HepG2 (cell line): ENCODE measurements around the gene RHBDD2. TPM values are rescaled to one million over a fixed set of nuclear protein-coding genes. Genes with fewer than 3 reads are reported as not detected.

Source experiments
- ATAC-seq: fragments of 200-7000 bp; cut with Tn5 transposase; 3 replicates; pipeline ENCODE4 v1.9.1; 2020; ENCODE audit warnings: mild to moderate bottlenecking, moderate library complexity
- BruUV-seq: library from RNA; stranded (reverse); fragments of 400-500 nt; replicated peaks from 2 replicates; lab custom pipeline; 2021; lab: Mats Ljungman, UMichigan
- CTCF ChIA-PET: fragments of 300-600 bp; formaldehyde crosslinking; extraction: SDS; loops from one replicate; lab custom pipeline; 2021; ENCODE audit warnings: low total read pairs, inconsistent platforms, low intra/inter-chr PET ratio; lab: Yijun Ruan, JAX
- POLR2A ChIA-PET: fragments of 350-600 bp; sonication (Branson Sonifier 250); formaldehyde crosslinking; loops from one replicate; lab custom pipeline; 2020; ENCODE audit warnings: antibody characterized with exemption, inconsistent platforms; lab: Yijun Ruan, JAX
- DNase-seq: peaks from one replicate; pipeline ENCODE4 v3.0.0-alpha.2; 2015; ENCODE audit warnings: low spot score
- FAIRE-seq: peaks from 3 replicates; lab custom pipeline; 2011; peaks lifted over from hg19 to GRCh38; lab: Jason Lieb, UNC
- H2AFZ ChIP-seq: one replicate; pipeline ENCODE4 v1.6.1; 2011; ENCODE audit warnings: low read length, inconsistent platforms
- H3K27ac ChIP-seq: fragments of 300-600 bp; 3 replicates; pipeline ENCODE4 v1.8.0; 2011; ENCODE audit warnings: mixed run types, mild to moderate bottlenecking, mixed read lengths, low read length, inconsistent platforms; ENCODE audit not compliant: insufficient read depth; ENCODE audit errors: extremely low read length
- H3K27me3 ChIP-seq, 2 experiments: fragments of 200-600 bp in 1 of 2; 2 replicates in 1 of 2; 3 replicates in 1 of 2; pipeline versions ENCODE4 v1.6.0 to v1.8.0; 2011; ENCODE audit warnings: low read length in 2 of 2, mild to moderate bottlenecking in 2 of 2, moderate library complexity in 2 of 2, inconsistent platforms in 1 of 2; ENCODE audit not compliant: insufficient read depth in 2 of 2, control insufficient read depth in 1 of 2
- H3K36me3 ChIP-seq, 2 experiments: fragments of 200-600 bp in 1 of 2; replicated peaks in 1 of 2; 2 replicates in 1 of 2; 3 replicates in 1 of 2; pipeline versions ENCODE4 v1.5.1 to v1.8.0; 2011; ENCODE audit warnings: low read length in 2 of 2, inconsistent platforms in 1 of 2; ENCODE audit not compliant: insufficient read depth in 2 of 2, control insufficient read depth in 1 of 2
- H3K4me1 ChIP-seq: 2 replicates; pipeline ENCODE4 v1.5.1; 2012; ENCODE audit warnings: low read length, inconsistent platforms; ENCODE audit not compliant: insufficient read depth
- H3K4me2 ChIP-seq: 2 replicates; pipeline ENCODE4 v1.6.0; 2011; ENCODE audit warnings: low read depth, low read length, inconsistent platforms
- H3K4me3 ChIP-seq, 3 experiments: fragments of 200-600 bp in 1 of 3; sonication (generic), shearing (Covaris generic) in 1 of 3; replicated peaks in 1 of 3; 2 replicates each; pipeline ENCODE4 v1.5.1; 2011 to 2016; ENCODE audit warnings: low read length in 3 of 3, inconsistent platforms in 2 of 3, low read depth in 2 of 3, mild to moderate bottlenecking in 2 of 3, control low read depth in 1 of 3, mixed read lengths in 1 of 3; ENCODE audit not compliant: insufficient read depth in 1 of 3
- H3K79me2 ChIP-seq: one replicate; pipeline ENCODE4 v1.6.1; 2011; ENCODE audit warnings: low read length, inconsistent platforms; ENCODE audit not compliant: insufficient read depth
- H3K9ac ChIP-seq: 2 replicates; pipeline ENCODE4 v1.6.0; 2011; ENCODE audit warnings: mild to moderate bottlenecking, low read depth, low read length, inconsistent platforms; ENCODE audit not compliant: insufficient read depth
- H3K9me3 ChIP-seq: 2 replicates; pipeline ENCODE4 v1.5.1; 2012; ENCODE audit warnings: mild to moderate bottlenecking, low read length
- H4K20me1 ChIP-seq: 2 replicates; pipeline ENCODE4 v1.6.0; 2011; ENCODE audit warnings: inconsistent platforms, mild to moderate bottlenecking, low read length, moderate library complexity; ENCODE audit not compliant: insufficient read depth
- CCAR2 ChIP-seq: fragments of 200-400 bp; formaldehyde crosslinking; optimal IDR thresholded peaks from 2 replicates; pipeline ENCODE3; 2018; ENCODE audit warnings: low read depth, mild to moderate bottlenecking, low read length, moderate library complexity
- CREB1 ChIP-seq, 2 experiments: fragments of 450-650 bp in 1 of 2; IDR thresholded peaks; 2 replicates each; pipeline ENCODE4 v1.6.1; 2016 to 2017; ENCODE audit warnings: control low read depth in 1 of 2, mild to moderate bottlenecking in 1 of 2, missing compliant biosample characterization in 1 of 2, missing genetic modification characterization in 1 of 2
- GZF1 ChIP-seq: sonication (generic); formaldehyde crosslinking; IDR thresholded peaks from 2 replicates; pipeline ENCODE4 v1.5.1; 2020; ENCODE audit warnings: mild to moderate bottlenecking, missing genetic modification reagents
- HOMEZ ChIP-seq: IDR thresholded peaks from 2 replicates; pipeline ENCODE4 v1.6.1; 2016; ENCODE audit warnings: low read depth
- JUND ChIP-seq: sonication (generic); formaldehyde crosslinking; IDR thresholded peaks from 2 replicates; pipeline ENCODE4 v1.8.0; 2022; ENCODE audit warnings: mild to moderate bottlenecking, missing genetic modification reagents
- KDM3A ChIP-seq: IDR thresholded peaks from 2 replicates; pipeline ENCODE4 v1.6.1; 2018; ENCODE audit warnings: low read depth, missing compliant biosample characterization
- SKI ChIP-seq: fragments of 450-650 bp; IDR thresholded peaks from one replicate; pipeline ENCODE4 v1.6.1; 2018; ENCODE audit warnings: mild to moderate bottlenecking; ENCODE audit not compliant: partially characterized antibody
- SMC3 ChIP-seq: IDR thresholded peaks from 2 replicates; pipeline ENCODE4 v1.6.1; 2011; ENCODE audit warnings: low read length, improper control_type of control experiment
- TRAFD1 ChIP-seq: sonication (generic); formaldehyde crosslinking; IDR thresholded peaks from 2 replicates; pipeline ENCODE4 v1.5.1; 2020; ENCODE audit warnings: missing genetic modification reagents, mild to moderate bottlenecking, borderline replicate concordance
- ZNF180 ChIP-seq: sonication (generic); formaldehyde crosslinking; IDR thresholded peaks from 2 replicates; pipeline ENCODE4 v1.4.0; 2020; ENCODE audit warnings: low read depth, missing genetic modification reagents, borderline replicate concordance
- ZNF687 ChIP-seq: sonication (generic); formaldehyde crosslinking; IDR thresholded peaks from 2 replicates; pipeline ENCODE4 v1.5.1; 2020; ENCODE audit warnings: mild to moderate bottlenecking, missing genetic modification reagents, moderate library complexity
- ZNF761 ChIP-seq: sonication (generic); formaldehyde crosslinking; conservative IDR thresholded peaks from 2 replicates; pipeline ENCODE4 v1.4.0; 2020; ENCODE audit warnings: mild to moderate bottlenecking, missing genetic modification reagents
- ZSCAN22 ChIP-seq: sonication (generic); formaldehyde crosslinking; IDR thresholded peaks from 2 replicates; pipeline ENCODE4 v1.4.0; 2020; ENCODE audit warnings: mild to moderate bottlenecking, missing genetic modification reagents
- ZSCAN31 ChIP-seq: sonication (generic); formaldehyde crosslinking; IDR thresholded peaks from 2 replicates; pipeline ENCODE4 v1.5.0; 2020; ENCODE audit warnings: low read depth, mild to moderate bottlenecking, missing genetic modification reagents
- WGBS: methylation state at CpG from one replicate; pipeline ENCODE4 v1.1.6; 2017; ENCODE audit warnings: low lambda C conversion rate; 5-methylcytosine and 5-hydroxymethylcytosine counted together
- in situ Hi-C: cut with HindIII; loops from 2 replicates; pipeline ENCODE4 v1.10.0; 2017; ENCODE audit warnings: low pct_unique_long_range_greater_than_20kb; ENCODE audit not compliant: extremely low pct_ligation_motif_present
- intact Hi-C: fragments of 100-400 bp; cut with micrococcal nuclease; formaldehyde crosslinking; loops from one replicate; pipeline ENCODE4 v1.10.0; 2022; ENCODE audit not compliant: unreplicated experiment
- polyA plus RNA-seq, 8 experiments: library from polyadenylated mRNA; depleted of rRNA in 3 of 8; stranded (reverse) in 7 of 8; unstranded in 1 of 8; fragments of >200 nt; fragmentation: Illumina TruSeq in 4 of 8; extraction: Trizol in 4 of 8; gene quantifications; 2 replicates each; pipeline versions ENCODE4 v1.2.1 to v1.2.3, GENCODE V29; 2011 to 2016; ENCODE audit warnings: low read depth in 4 of 8, missing spikeins in 1 of 8, mixed read lengths in 1 of 8; ENCODE audit not compliant: insufficient read depth in 1 of 8
- total RNA-seq, 5 experiments: library from RNA; depleted of rRNA; stranded (reverse); fragments of >200 nt; fragmentation: Illumina TruSeq; extraction: Trizol; gene quantifications; 2 replicates each; pipeline ENCODE4 v1.2.3, GENCODE V29; 2016; ENCODE audit warnings: low read depth in 1 of 5

The RHBDD2 gene
- total and polyA plus RNA-seq, 2 of the 13 experiments (the other 11 are each of a cell fraction or from before 2014, with no cell fraction given): 23.1 to 26.4 TPM

DNA sequence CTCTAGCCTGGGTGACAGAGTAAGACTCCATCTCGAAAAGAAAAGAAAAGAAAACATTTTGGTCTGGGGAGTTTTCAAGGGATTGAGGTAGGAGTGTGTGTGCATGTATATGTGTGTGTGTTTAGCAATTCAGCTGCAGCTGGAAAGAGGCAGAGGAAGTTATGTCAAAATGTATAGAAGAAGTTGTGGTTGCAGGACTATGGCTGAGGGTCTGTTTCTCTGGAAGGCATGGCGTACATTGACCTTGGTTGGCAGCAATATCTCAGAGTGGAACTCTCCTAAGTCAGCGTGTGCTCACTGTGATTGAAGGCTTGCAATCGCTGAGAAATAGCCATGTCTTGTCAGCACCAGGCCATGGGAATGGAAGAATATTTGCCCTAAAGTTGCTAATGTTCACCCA lies 28.6 kb upstream of the RHBDD2 start:
- H2AFZ ChIP-seq: no peak overlapping the region
- BruUV-seq: no TSS peak
- TF ChIP-seq SMC3: no peak
- TF ChIP-seq ZNF180 (CRISPR knock-in tag): no peak
- TF ChIP-seq TRAFD1 (CRISPR knock-in tag): no peak
- no peak for TF ChIP-seq GZF1
- no peak for TF ChIP-seq CCAR2
- no peak for TF ChIP-seq HOMEZ
- TF ChIP-seq CREB1 (IDR thresholded peaks at IDR 0.05): no peak
- no peak for TF ChIP-seq CREB1 (CRISPR knock-in tag; IDR thresholded peaks at IDR 0.05)
- TF ChIP-seq SKI: no peak
- no peak for TF ChIP-seq ZNF687 (CRISPR knock-in tag)
- TF ChIP-seq KDM3A: no peak
- TF ChIP-seq ZSCAN31 (CRISPR knock-in tag): no peak
- no peak for TF ChIP-seq ZSCAN22 (CRISPR knock-in tag)
- TF ChIP-seq JUND (CRISPR knock-in tag): no peak
- no peak for TF ChIP-seq ZNF761 (CRISPR knock-in tag)

More for the DNA sequence above, 28.6 kb upstream of the RHBDD2 start:
- in situ Hi-C loops: no loop called here
- Histone ChIP-seq H3K4me1 (peaks cover 22% of the 10 kb centered on the region), H3K4me3 (no peak overlapping the region), H3K79me2 (no peaks in the 10 kb centered on the region), H3K9ac (no peak overlapping the region), H3K27ac (no peak overlapping the region), H3K9me3 (no peaks in the 10 kb centered on the region), H3K27me3 (no peaks in the 10 kb centered on the region), H3K36me3 (no peaks in the 10 kb centered on the region), H3K4me2 (no peak overlapping the region), H4K20me1 (no peaks in the 10 kb centered on the region)
- no peak for ATAC-seq
- POLR2A ChIA-PET: no interaction called here
- no peak for DNase-seq
- 37% methylated on average over 4 of the region's 4 CpGs for WGBS
- FAIRE-seq: no peak
- CTCF ChIA-PET: no interaction called here
- intact Hi-C loops: loop anchor here (5.0 kb wide), 1 partner anchor 282 kb away; no protein-coding TSS in a partner anchor
